Mucosa of stomach (tissue), 1 donor: ENCODE measurements around the gene TTLL11.

Source experiments
- H3K27me3 ChIP-seq: one replicate; pipeline ENCODE4 v1.7.0; 2013; ENCODE audit warnings: mild to moderate bottlenecking, low read length; ENCODE audit not compliant: control insufficient read depth, insufficient read depth
- H3K36me3 ChIP-seq: one replicate; pipeline ENCODE4 v1.7.0; 2013; ENCODE audit warnings: low read length; ENCODE audit not compliant: control insufficient read depth, insufficient read depth
- H3K4me1 ChIP-seq: one replicate; pipeline ENCODE4 v1.7.0; 2013; ENCODE audit warnings: mild to moderate bottlenecking, low read length; ENCODE audit not compliant: control insufficient read depth, insufficient read depth
- H3K4me3 ChIP-seq: one replicate; pipeline ENCODE4 v1.7.0; 2013; ENCODE audit warnings: low read length
- H3K9ac ChIP-seq: one replicate; pipeline ENCODE4 v1.7.0; 2013; ENCODE audit warnings: mild to moderate bottlenecking, low read length, moderate library complexity
- H3K9me3 ChIP-seq: one replicate; pipeline ENCODE4 v1.7.0; 2013; ENCODE audit warnings: mild to moderate bottlenecking, low read length, moderate library complexity; ENCODE audit not compliant: control insufficient read depth
- donor health status: Pancreatic carcinoma.

Gene TTLL11

GRCh38 chr9:121813519-121814210 lies 279.4 kb downstream of the TTLL11 start:
- H3K9me3 ChIP-seq = no peaks in the 10 kb centered on the region
- H3K4me3 ChIP-seq = no peak overlapping the region
- H3K36me3 ChIP-seq = no peaks in the 10 kb centered on the region
- no peaks in the 10 kb centered on the region for H3K27me3 ChIP-seq
- H3K4me1 ChIP-seq = no peaks in the 10 kb centered on the region
- H3K9ac ChIP-seq = no peak overlapping the region

GRCh38 chr9:121812159-121812735 lies 280.9 kb downstream of the TTLL11 start:
- Histone ChIP-seq H3K36me3 (no peaks in the 10 kb centered on the region), H3K4me1 (no peaks in the 10 kb centered on the region), H3K9me3 (no peaks in the 10 kb centered on the region), H3K27me3 (no peaks in the 10 kb centered on the region), H3K4me3 (no peak overlapping the region), H3K9ac (no peak overlapping the region)

GRCh38 chr9:121811751-121812150 lies 281.4 kb downstream of the TTLL11 start:
- H3K9ac ChIP-seq = no peak overlapping the region
- H3K4me1 ChIP-seq = no peaks in the 10 kb centered on the region
- H3K4me3 ChIP-seq = no peak overlapping the region
- no peaks in the 10 kb centered on the region for H3K36me3 ChIP-seq
- no peaks in the 10 kb centered on the region for H3K27me3 ChIP-seq
- no peaks in the 10 kb centered on the region for H3K9me3 ChIP-seq

GRCh38 chr9:121811140-121811539 lies 282.0 kb downstream of the TTLL11 start:
- Histone ChIP-seq H3K36me3 (no peaks in the 10 kb centered on the region), H3K9me3 (no peaks in the 10 kb centered on the region), H3K27me3 (no peaks in the 10 kb centered on the region), H3K9ac (no peak overlapping the region), H3K4me3 (no peak overlapping the region), H3K4me1 (no peaks in the 10 kb centered on the region)

- Histone ChIP-seq H3K27me3 (no peaks in the 10 kb centered on the region), H3K36me3 (no peaks in the 10 kb centered on the region), H3K9me3 (no peaks in the 10 kb centered on the region), H3K4me3 (no peak overlapping the region), H3K9ac (no peak overlapping the region), H3K4me1 (no peaks in the 10 kb centered on the region)
Measured at GRCh38 chr9:121810489-121810888, 282.6 kb downstream of the TTLL11 start.

GRCh38 chr9:121809356-121810050 lies 283.6 kb downstream of the TTLL11 start:
- H3K27me3 ChIP-seq = no peaks in the 10 kb centered on the region
- no peaks in the 10 kb centered on the region for H3K9me3 ChIP-seq
- H3K36me3 ChIP-seq = no peaks in the 10 kb centered on the region
- no peak overlapping the region for H3K9ac ChIP-seq
- H3K4me1 ChIP-seq = no peaks in the 10 kb centered on the region
- H3K4me3 ChIP-seq = no peak overlapping the region

GRCh38 chr9:121808781-121809180 lies 284.3 kb downstream of the TTLL11 start:
- no peaks in the 10 kb centered on the region for H3K27me3 ChIP-seq
- H3K9ac ChIP-seq = no peak overlapping the region
- H3K4me3 ChIP-seq = no peak overlapping the region
- H3K9me3 ChIP-seq = no peaks in the 10 kb centered on the region
- no peaks in the 10 kb centered on the region for H3K4me1 ChIP-seq
- H3K36me3 ChIP-seq = no peaks in the 10 kb centered on the region

- no peak overlapping the region for H3K4me3 ChIP-seq
- H3K27me3 ChIP-seq = no peaks in the 10 kb centered on the region
- no peaks in the 10 kb centered on the region for H3K4me1 ChIP-seq
- H3K9ac ChIP-seq = no peak overlapping the region
- no peaks in the 10 kb centered on the region for H3K36me3 ChIP-seq
- H3K9me3 ChIP-seq = no peaks in the 10 kb centered on the region
Measured at GRCh38 chr9:121807823-121808278, 285.3 kb downstream of the TTLL11 start.

GRCh38 chr9:121807069-121807822 lies 285.9 kb downstream of the TTLL11 start:
- Histone ChIP-seq H3K36me3 (no peaks in the 10 kb centered on the region), H3K4me3 (no peak overlapping the region), H3K27me3 (no peaks in the 10 kb centered on the region), H3K9ac (no peak overlapping the region), H3K4me1 (no peaks in the 10 kb centered on the region), H3K9me3 (no peaks in the 10 kb centered on the region)

GRCh38 chr9:121802753-121803152 lies 290.4 kb downstream of the TTLL11 start:
- no peaks in the 10 kb centered on the region for H3K4me1 ChIP-seq
- no peaks in the 10 kb centered on the region for H3K36me3 ChIP-seq
- H3K4me3 ChIP-seq = no peak overlapping the region
- H3K9me3 ChIP-seq = no peaks in the 10 kb centered on the region
- no peaks in the 10 kb centered on the region for H3K27me3 ChIP-seq
- H3K9ac ChIP-seq = no peak overlapping the region

GRCh38 chr9:121801579-121801978 lies 291.5 kb downstream of the TTLL11 start:
- Histone ChIP-seq H3K27me3 (no peaks in the 10 kb centered on the region), H3K4me1 (no peaks in the 10 kb centered on the region), H3K4me3 (no peak overlapping the region), H3K36me3 (no peaks in the 10 kb centered on the region), H3K9me3 (no peaks in the 10 kb centered on the region), H3K9ac (no peak overlapping the region)

GRCh38 chr9:121800376-121800775 lies 292.7 kb downstream of the TTLL11 start:
- H3K9me3 ChIP-seq = no peaks in the 10 kb centered on the region
- no peaks in the 10 kb centered on the region for H3K4me1 ChIP-seq
- no peaks in the 10 kb centered on the region for H3K27me3 ChIP-seq
- no peaks in the 10 kb centered on the region for H3K36me3 ChIP-seq
- H3K9ac ChIP-seq = no peak overlapping the region
- H3K4me3 ChIP-seq = no peak overlapping the region
